ENCODE data around the gene DCBLD1. TPM values are rescaled to one million over a fixed set of nuclear protein-coding genes. Genes with fewer than 3 reads are reported as not detected.

Gene DCBLD1
- total RNA-seq, 4 donors from 2014 or later: 6.9 to 13.2 (median 10.0) TPM

- peaks cover 0 to 21% (median 0%) of the 10 kb centered on the region in 3 donors for H3K36me3 ChIP-seq
- no peaks in the 10 kb centered on the region for H3K9me3 ChIP-seq
- H3K27ac ChIP-seq: no peak overlapping the region
- 92 to 95% methylated on average over 4 of the region's 4 CpGs for WGBS, 2 donors
- TF ChIP-seq POLR2A (IDR thresholded peaks at IDR 0.05): no peak
- no peak for TF ChIP-seq EP300 (IDR thresholded peaks at IDR 0.05)
- TF ChIP-seq, protein P1, sequence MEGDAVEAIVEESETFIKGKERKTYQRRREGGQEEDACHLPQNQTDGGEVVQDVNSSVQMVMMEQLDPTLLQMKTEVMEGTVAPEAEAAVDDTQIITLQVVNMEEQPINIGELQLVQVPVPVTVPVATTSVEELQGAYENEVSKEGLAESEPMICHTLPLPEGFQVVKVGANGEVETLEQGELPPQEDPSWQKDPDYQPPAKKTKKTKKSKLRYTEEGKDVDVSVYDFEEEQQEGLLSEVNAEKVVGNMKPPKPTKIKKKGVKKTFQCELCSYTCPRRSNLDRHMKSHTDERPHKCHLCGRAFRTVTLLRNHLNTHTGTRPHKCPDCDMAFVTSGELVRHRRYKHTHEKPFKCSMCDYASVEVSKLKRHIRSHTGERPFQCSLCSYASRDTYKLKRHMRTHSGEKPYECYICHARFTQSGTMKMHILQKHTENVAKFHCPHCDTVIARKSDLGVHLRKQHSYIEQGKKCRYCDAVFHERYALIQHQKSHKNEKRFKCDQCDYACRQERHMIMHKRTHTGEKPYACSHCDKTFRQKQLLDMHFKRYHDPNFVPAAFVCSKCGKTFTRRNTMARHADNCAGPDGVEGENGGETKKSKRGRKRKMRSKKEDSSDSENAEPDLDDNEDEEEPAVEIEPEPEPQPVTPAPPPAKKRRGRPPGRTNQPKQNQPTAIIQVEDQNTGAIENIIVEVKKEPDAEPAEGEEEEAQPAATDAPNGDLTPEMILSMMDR (IDR thresholded peaks at IDR 0.05): no peak
- H3K27me3 ChIP-seq: no peaks in the 10 kb centered on the region
- H3K4me3 ChIP-seq: no peak overlapping the region
- DNase-seq (ENCODE audit: low spot score in 2 of 2): no peak
- H3K4me1 ChIP-seq: peaks cover 0 to 20% (median 4%) of the 10 kb centered on the region in 4 donors
These were observed 67.1 kb downstream of the DCBLD1 start for GRCh38 chr6:117549611-117550010.

GRCh38 chr6:117550078-117550600, 67.7 kb downstream of the DCBLD1 start:
- 97% methylated on average over 3 of the region's 3 CpGs for WGBS, 2 donors
- H3K27me3 ChIP-seq: no peaks in the 10 kb centered on the region
- H3K36me3 ChIP-seq: peaks cover 0 to 16% (median 0%) of the 10 kb centered on the region in 3 donors
- no peak overlapping the region for H3K4me3 ChIP-seq
- H3K4me1 ChIP-seq: peaks cover 0 to 20% (median 4%) of the 10 kb centered on the region in 4 donors
- no peak overlapping the region for H3K27ac ChIP-seq
- H3K9me3 ChIP-seq: no peaks in the 10 kb centered on the region
- no peak for DNase-seq (ENCODE audit: low spot score in 2 of 2)
- TF ChIP-seq EP300 (IDR thresholded peaks at IDR 0.05): no peak
- TF ChIP-seq POLR2A (IDR thresholded peaks at IDR 0.05): no peak
- TF ChIP-seq, protein P1 (IDR thresholded peaks at IDR 0.05): no peak

GRCh38 chr6:117550618-117551242, 68.3 kb downstream of the DCBLD1 start:
- WGBS, 2 donors: 64 to 78% methylated on average over 2 of the region's 2 CpGs
- H3K36me3 ChIP-seq: peaks cover 0 to 11% (median 0%) of the 10 kb centered on the region in 3 donors

DNA sequence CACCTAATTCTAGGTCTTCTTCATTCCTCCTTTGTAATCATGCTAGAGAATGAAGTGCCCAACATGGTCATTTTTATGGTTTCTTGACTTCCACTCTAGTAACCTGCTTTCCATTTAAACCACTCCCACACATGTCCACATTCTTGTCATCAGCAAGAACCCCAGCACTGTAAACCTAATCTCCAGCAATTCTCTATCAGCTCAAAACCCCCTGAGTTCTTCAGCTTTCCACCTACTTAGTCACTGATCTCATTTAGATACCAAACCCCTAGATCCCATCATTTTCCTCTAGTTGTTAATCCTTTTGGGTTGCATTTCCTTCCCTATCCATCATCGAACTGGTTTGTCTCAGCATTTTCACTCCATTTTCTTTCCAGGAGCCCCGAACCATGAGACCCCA, 70.1 kb downstream of the DCBLD1 start:
- peaks cover 0 to 6% (median 0%) of the 10 kb centered on the region in 3 donors for H3K36me3 ChIP-seq
- no peak overlapping the region for H3K27ac ChIP-seq
- no peaks in the 10 kb centered on the region for H3K27me3 ChIP-seq
- no peak for DNase-seq (ENCODE audit: low spot score in 2 of 2)
- peaks cover 0 to 24% (median 4%) of the 10 kb centered on the region in 4 donors for H3K4me1 ChIP-seq
- no peak for TF ChIP-seq POLR2A (IDR thresholded peaks at IDR 0.05)
- TF ChIP-seq, protein P1 (IDR thresholded peaks at IDR 0.05): no peak
- TF ChIP-seq EP300 (IDR thresholded peaks at IDR 0.05): no peak
- 86 to 94% methylated on average over 2 of the region's 2 CpGs for whole genome bisulfite sequencing, 2 donors
- H3K4me3 ChIP-seq: no peak overlapping the region
- no peaks in the 10 kb centered on the region for H3K9me3 ChIP-seq

More at GRCh38 chr6:117550618-117551242, 68.3 kb downstream of the DCBLD1 start:
- peaks cover 0 to 23% (median 4%) of the 10 kb centered on the region in 4 donors for H3K4me1 ChIP-seq
- H3K27ac ChIP-seq: no peak overlapping the region
- DNase-seq (ENCODE audit: low spot score in 2 of 2): no peak
- H3K27me3 ChIP-seq: no peaks in the 10 kb centered on the region
- TF ChIP-seq POLR2A (IDR thresholded peaks at IDR 0.05) (no peak), EP300 (IDR thresholded peaks at IDR 0.05) (no peak)
- TF ChIP-seq, protein P1 (IDR thresholded peaks at IDR 0.05): no peak
- H3K4me3 ChIP-seq: no peak overlapping the region
- H3K9me3 ChIP-seq: no peaks in the 10 kb centered on the region

DNA sequence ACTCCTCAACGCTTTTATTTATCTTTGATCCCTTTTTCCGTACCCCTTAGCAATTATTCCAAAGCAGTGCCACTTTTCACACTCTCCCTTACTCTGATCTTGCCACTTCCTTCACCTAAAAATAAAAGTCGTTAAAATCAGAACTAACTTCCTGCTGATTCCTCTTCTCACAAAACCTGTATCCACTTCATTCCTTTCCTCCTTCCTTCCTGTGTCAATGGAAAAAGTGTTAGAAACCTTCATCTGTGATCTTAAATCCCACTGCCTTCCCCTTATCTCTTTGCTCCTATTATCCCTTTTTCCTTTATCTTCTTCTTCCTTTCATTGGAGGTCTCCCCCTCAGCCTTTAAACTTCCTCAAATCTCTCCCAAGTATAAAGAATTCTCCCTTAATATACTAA, 70.7 kb downstream of the DCBLD1 start:
- no peak for DNase-seq (ENCODE audit: low spot score in 2 of 2)

More for the DNA sequence above, 70.7 kb downstream of the DCBLD1 start:
- H3K27ac ChIP-seq: no peak overlapping the region
- no peak overlapping the region for H3K4me3 ChIP-seq
- no peaks in the 10 kb centered on the region for H3K27me3 ChIP-seq
- no peaks in the 10 kb centered on the region for H3K9me3 ChIP-seq
- WGBS, 2 donors: 61% methylated on average over 3 of the region's 3 CpGs
- peaks cover 0 to 19% (median 3%) of the 10 kb centered on the region in 4 donors for H3K4me1 ChIP-seq
- TF ChIP-seq EP300 (IDR thresholded peaks at IDR 0.05): no peak
- TF ChIP-seq POLR2A (IDR thresholded peaks at IDR 0.05): no peak
- TF ChIP-seq, protein P1 (IDR thresholded peaks at IDR 0.05): no peak
- peaks cover 0 to under 1% (median 0%) of the 10 kb centered on the region in 3 donors for H3K36me3 ChIP-seq

Measured in tibial nerve (tissue), 4 donors.